Measurements from ENCODE around the gene MBD5.

MBD5 gene

DNA sequence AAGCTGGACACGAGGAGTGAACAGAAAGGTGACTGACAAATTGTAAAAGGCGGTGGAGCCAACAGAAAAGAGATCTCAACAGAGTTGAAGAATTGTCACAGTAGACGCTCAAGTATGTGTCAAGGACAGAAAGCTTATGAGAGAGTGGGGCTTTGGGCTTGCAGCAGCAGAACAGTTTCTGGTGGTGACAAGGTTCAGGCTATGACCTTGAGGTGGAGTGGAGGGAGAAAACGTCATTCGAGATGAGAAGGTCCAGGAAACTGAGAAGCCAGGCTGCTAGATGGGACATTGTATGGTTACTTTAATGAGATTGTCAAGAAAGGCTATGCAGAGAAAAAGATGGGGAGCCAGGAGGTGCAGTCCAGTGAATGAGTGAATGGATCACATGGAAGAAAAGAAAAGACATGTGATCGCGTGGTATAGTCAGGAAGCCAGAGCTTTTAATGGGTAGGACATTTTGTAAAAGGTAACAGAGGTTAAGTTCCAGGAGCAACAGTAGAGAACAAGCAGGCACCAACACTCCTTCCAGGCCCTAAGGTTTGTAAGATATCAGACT, 532.5 kb downstream of the MBD5 start:
- no peak overlapping the region for H3K27ac ChIP-seq

DNA sequence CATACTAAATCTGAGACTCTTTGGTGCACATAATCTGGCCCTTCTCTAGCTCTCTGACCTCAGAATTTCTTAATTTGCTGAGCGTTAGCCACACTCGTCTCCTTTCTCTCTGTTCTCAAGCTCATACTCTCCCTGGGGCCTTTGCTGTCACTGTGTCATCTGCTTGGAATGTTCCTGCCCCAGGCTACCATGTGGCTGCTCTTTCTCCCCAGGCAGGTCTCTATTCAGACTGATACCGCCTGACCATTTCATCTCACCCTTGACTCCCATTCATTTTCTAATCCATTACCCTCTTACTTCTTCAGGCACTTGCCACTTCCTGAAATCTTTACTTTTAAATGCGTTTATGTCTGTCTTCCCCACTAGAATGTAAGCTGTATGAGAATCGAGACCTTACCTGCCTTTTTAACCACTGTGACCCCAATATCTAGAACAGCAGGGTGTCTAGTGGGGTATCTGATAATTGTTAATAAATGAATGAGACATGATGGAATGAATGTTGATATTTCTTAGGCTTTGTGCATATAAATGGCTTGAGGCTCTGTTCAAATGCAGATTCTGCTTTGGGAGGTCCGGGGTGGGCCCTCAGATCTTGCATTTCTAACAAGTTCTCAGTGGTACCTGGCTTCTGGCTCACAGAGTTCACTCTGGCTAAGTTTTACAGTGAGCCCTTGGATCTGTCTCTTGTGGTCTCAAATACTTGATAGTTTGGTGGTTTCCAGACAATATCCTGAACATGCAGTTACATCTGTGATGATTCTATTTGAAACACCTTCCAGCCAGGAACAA, 533.8 kb downstream of the MBD5 start:
- TF ChIP-seq CTCF (conservative IDR thresholded peaks at IDR 0.05) = no peak
- H3K27ac ChIP-seq = no peak overlapping the region

More for the DNA sequence above, 532.5 kb downstream of the MBD5 start:
- TF ChIP-seq CTCF (conservative IDR thresholded peaks at IDR 0.05) = no peak

DNA sequence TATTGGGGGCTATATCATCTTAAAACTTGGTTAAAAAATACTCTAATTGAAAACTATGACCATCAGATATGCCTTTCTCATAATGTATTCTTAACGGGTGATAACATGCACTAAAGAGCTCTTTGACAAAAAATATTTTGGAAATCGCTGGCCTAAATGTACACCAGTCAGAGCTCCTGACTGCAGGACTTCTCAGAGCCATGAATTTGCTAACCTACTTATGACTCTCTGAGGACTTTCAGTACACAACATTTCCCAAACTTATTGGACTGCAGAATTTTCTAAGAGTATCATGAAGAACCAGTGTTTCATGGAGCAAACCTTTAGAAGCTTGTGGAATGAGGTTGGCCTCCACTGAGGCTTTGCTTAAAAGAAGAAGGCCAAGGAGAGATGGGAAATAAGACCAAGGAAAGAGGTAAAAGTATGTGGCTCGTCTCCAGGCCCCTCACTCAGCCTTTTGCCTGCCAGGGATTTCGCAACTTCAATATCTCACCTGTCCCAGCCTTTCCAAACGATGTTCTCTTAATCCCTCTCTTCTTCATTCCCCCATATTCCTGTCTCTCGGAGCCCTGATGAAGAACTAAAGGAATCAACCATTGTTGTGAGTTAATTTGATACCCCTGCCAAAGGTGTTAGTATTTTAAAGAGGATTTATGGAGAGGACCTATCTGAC, 534.9 kb downstream of the MBD5 start:
- H3K27ac ChIP-seq = no peak overlapping the region
- no peak for TF ChIP-seq CTCF (conservative IDR thresholded peaks at IDR 0.05)

GRCh38 chr2:148557844-148558436, 537.0 kb downstream of the MBD5 start:
- no peak for TF ChIP-seq CTCF (conservative IDR thresholded peaks at IDR 0.05)
- H3K27ac ChIP-seq = no peak overlapping the region

DNA sequence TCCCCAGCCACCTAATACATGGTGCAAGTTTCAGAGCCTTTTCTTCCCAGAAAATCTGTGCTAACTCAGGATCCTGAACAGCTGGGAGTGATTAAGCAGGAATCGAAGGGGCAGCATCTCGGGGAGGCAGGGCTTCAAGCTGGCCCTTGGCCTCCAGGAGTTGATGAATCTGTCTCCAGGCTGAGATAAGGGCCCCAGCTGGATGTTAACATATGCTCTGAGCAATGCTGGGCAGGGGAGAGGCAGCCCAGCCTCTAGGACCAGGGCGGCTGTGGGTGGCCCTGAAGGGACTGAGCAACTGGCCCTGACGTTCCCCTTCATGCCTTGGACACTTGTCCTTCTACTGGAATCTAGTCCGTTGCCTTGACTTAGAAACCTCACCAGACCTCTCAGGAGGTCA, 539.6 kb downstream of the MBD5 start:
- TF ChIP-seq CTCF (conservative IDR thresholded peaks at IDR 0.05) = no peak
- H3K27ac ChIP-seq = no peak overlapping the region

GRCh38 chr2:148561389-148561788, 540.5 kb downstream of the MBD5 start:
- no peak overlapping the region for H3K27ac ChIP-seq
- TF ChIP-seq CTCF (conservative IDR thresholded peaks at IDR 0.05) = no peak

- peak; percentile 37 for TF ChIP-seq CTCF (conservative IDR thresholded peaks at IDR 0.05)
- no peak overlapping the region for H3K27ac ChIP-seq
Measured at GRCh38 chr2:148565272-148565894, 544.5 kb downstream of the MBD5 start.
